ENCODE measurements around the gene ADAMTSL3. TPM values are rescaled to one million over a fixed set of nuclear protein-coding genes. Genes with fewer than 3 reads are reported as not detected.

The ADAMTSL3 gene
- total and polyA plus RNA-seq, 2 of the 4 experiments (the other 2 are of a cell fraction), result under 0.01 to 0.02 TPM

DNA sequence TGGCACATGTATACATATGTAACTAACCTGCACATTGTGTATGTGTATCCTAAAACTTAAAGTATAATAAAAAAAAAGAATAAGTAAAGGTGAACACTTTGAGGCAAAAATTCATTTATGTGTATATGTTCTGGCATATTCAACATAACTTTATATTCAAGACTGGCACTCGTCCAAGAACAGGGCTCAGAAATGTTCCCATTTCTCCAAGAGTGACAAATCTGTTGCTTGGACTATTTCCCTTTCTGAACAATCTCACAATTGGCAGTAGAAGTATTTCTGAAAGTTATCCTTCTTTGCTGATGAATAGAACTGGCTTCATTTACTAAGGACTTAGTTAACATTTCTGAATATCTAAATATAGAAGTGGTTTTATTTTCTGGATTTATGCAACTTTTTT lies 212.8 kb downstream of the ADAMTSL3 start:
- BruUV-seq (replicated peaks), result no TSS peak

More for the DNA sequence above, 212.8 kb downstream of the ADAMTSL3 start:
- no peak overlapping the region for H2BK5ac ChIP-seq (ENCODE audit: low read depth, low read length, poor library complexity, severe bottlenecking)
- no peaks in the 10 kb centered on the region for H3K9me1 ChIP-seq (ENCODE audit: insufficient read depth, low read length)
- no peak overlapping the region for H4K8ac ChIP-seq (ENCODE audit: low read depth in 2 of 2, low read length in 2 of 2)
- TF ChIP-seq MXI1 (IDR thresholded peaks at IDR 0.05; ENCODE audit: borderline replicate concordance, low read depth, low read length) (no peak), CEBPB (IDR thresholded peaks at IDR 0.05; ENCODE audit: low read depth, low read length) (no peak), FOS (IDR thresholded peaks at IDR 0.05; ENCODE audit: low read depth, low read length) (no peak), MAFK (IDR thresholded peaks at IDR 0.05; ENCODE audit: low read depth, low read length) (no peak), CHD1 (IDR thresholded peaks at IDR 0.05; ENCODE audit: low read depth, low read length) (no peak), BHLHE40 (IDR thresholded peaks at IDR 0.05; ENCODE audit: low read depth, low read length) (no peak), RAD21 (IDR thresholded peaks at IDR 0.05; ENCODE audit: low read length) (no peak), MAZ (IDR thresholded peaks at IDR 0.05; ENCODE audit: borderline replicate concordance, low read depth, low read length) (no peak), SMC3 (IDR thresholded peaks at IDR 0.05; ENCODE audit: low read depth, low read length) (no peak), RCOR1 (IDR thresholded peaks at IDR 0.05; ENCODE audit: insufficient replicate concordance, low read length) (no peak)
- TF ChIP-seq, protein P1, sequence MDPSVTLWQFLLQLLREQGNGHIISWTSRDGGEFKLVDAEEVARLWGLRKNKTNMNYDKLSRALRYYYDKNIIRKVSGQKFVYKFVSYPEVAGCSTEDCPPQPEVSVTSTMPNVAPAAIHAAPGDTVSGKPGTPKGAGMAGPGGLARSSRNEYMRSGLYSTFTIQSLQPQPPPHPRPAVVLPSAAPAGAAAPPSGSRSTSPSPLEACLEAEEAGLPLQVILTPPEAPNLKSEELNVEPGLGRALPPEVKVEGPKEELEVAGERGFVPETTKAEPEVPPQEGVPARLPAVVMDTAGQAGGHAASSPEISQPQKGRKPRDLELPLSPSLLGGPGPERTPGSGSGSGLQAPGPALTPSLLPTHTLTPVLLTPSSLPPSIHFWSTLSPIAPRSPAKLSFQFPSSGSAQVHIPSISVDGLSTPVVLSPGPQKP (IDR thresholded peaks at IDR 0.05; ENCODE audit: borderline replicate concordance, low read depth, low read length), result no peak
- TF ChIP-seq, protein P2, sequence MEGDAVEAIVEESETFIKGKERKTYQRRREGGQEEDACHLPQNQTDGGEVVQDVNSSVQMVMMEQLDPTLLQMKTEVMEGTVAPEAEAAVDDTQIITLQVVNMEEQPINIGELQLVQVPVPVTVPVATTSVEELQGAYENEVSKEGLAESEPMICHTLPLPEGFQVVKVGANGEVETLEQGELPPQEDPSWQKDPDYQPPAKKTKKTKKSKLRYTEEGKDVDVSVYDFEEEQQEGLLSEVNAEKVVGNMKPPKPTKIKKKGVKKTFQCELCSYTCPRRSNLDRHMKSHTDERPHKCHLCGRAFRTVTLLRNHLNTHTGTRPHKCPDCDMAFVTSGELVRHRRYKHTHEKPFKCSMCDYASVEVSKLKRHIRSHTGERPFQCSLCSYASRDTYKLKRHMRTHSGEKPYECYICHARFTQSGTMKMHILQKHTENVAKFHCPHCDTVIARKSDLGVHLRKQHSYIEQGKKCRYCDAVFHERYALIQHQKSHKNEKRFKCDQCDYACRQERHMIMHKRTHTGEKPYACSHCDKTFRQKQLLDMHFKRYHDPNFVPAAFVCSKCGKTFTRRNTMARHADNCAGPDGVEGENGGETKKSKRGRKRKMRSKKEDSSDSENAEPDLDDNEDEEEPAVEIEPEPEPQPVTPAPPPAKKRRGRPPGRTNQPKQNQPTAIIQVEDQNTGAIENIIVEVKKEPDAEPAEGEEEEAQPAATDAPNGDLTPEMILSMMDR (conservative IDR thresholded peaks at IDR 0.05; ENCODE audit: low read depth, low read length), result no peak
- TF ChIP-seq, protein P3, sequence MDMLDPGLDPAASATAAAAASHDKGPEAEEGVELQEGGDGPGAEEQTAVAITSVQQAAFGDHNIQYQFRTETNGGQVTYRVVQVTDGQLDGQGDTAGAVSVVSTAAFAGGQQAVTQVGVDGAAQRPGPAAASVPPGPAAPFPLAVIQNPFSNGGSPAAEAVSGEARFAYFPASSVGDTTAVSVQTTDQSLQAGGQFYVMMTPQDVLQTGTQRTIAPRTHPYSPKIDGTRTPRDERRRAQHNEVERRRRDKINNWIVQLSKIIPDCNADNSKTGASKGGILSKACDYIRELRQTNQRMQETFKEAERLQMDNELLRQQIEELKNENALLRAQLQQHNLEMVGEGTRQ (IDR thresholded peaks at IDR 0.05; ENCODE audit: low read depth, low read length), result no peak
- H2BK15ac ChIP-seq (ENCODE audit: low read depth, low read length), result no peak overlapping the region
- H3K56ac ChIP-seq (ENCODE audit: extremely low read depth, insufficient read depth, low read length), result no peak overlapping the region
- no peak overlapping the region for H3K9ac ChIP-seq (ENCODE audit: low read depth, low read length)
- DNase-seq, result no peak
- no peak overlapping the region for H2BK120ac ChIP-seq (ENCODE audit: low read depth, low read length)
- no peaks in the 10 kb centered on the region for H3K27me3 ChIP-seq (ENCODE audit: control insufficient read depth, insufficient read depth, low read length)
- H4K5ac ChIP-seq (ENCODE audit: low read depth, low read length), result no peak overlapping the region
- no peak overlapping the region for H3K4me2 ChIP-seq (ENCODE audit: low read depth, low read length)
- H3K27ac ChIP-seq (ENCODE audit: insufficient read depth, low read length), result no peak overlapping the region
- WGBS, 2 experiments (ENCODE audit: extremely low coverage in 2 of 2, insufficient read length in 1 of 2), result no CpG with 5 or more reads among the region's 1 CpG
- no peak overlapping the region for H3K14ac ChIP-seq (replicated peaks; ENCODE audit: low read depth, low read length)
- no peak overlapping the region for H2AK5ac ChIP-seq (ENCODE audit: low read depth, low read length)
- H3K4me1 ChIP-seq (ENCODE audit: control insufficient read depth, insufficient read depth, low read length), result peaks cover 5% of the 10 kb centered on the region; the same call in 1 of the 2 replicates
- no peaks in the 10 kb centered on the region for H3K79me1 ChIP-seq (ENCODE audit: low read depth in 1 of 2, low read length in 2 of 2)
- intact Hi-C loops (cut with micrococcal nuclease) (no loop called here), dilution Hi-C loops (cut with HindIII; ENCODE audit: low sequenced_read_pairs, unreplicated experiment) (no loop called here), in situ Hi-C loops (cut with MboI; ENCODE audit: low sequenced_read_pairs) (no loop called here)
- ChIA-PET CTCF (no interaction called here), POLR2A (ENCODE audit: unreplicated experiment) (no interaction called here)
- no peak overlapping the region for H3K4me3 ChIP-seq (ENCODE audit: insufficient read depth, low read depth, low read length)
- no peak overlapping the region for H3K23ac ChIP-seq (ENCODE audit: low read depth, low read length)
- no peak overlapping the region for H4K91ac ChIP-seq (ENCODE audit: insufficient read depth, low read depth, low read length)
- H3K9me3 ChIP-seq (ENCODE audit: control insufficient read depth, insufficient read depth, low read length), result no peaks in the 10 kb centered on the region
- no peaks in the 10 kb centered on the region for H4K20me1 ChIP-seq (ENCODE audit: insufficient read depth, low read length)
- H3K18ac ChIP-seq (ENCODE audit: low read depth, low read length), result no peak overlapping the region
- no peak overlapping the region for H2BK20ac ChIP-seq (ENCODE audit: low read depth, low read length)
- H3K4ac ChIP-seq (ENCODE audit: low read depth, low read length), result no peak overlapping the region
- no peaks in the 10 kb centered on the region for H3K36me3 ChIP-seq (ENCODE audit: control insufficient read depth, insufficient read depth, low read length)
- H2AK9ac ChIP-seq (replicated peaks; ENCODE audit: low read depth, low read length, poor library complexity), result no peak overlapping the region
- no peak for ATAC-seq (ENCODE audit: low read depth)
- no peak overlapping the region for H2AFZ ChIP-seq (replicated peaks; ENCODE audit: low read length, poor library complexity)
